AG10803 (cell line): ENCODE results near the gene BCL6.
A peak's percentile ranks its signal among the peaks of the same experiment; 100 is the strongest.

Experiments used
- DNase-seq: peaks from one replicate; pipeline ENCODE4 v3.0.0; 2010; ENCODE audit warnings: low read depth
- H3K4me3 ChIP-seq: 2 replicates; pipeline ENCODE4 v1.5.1; 2011; ENCODE audit warnings: mild to moderate bottlenecking, low read length, control low read depth
- CTCF ChIP-seq: conservative IDR thresholded peaks from 2 replicates; pipeline ENCODE4 v1.5.1; 2011; ENCODE audit warnings: mild to moderate bottlenecking, low read length, control low read depth, inconsistent platforms

The BCL6 gene

GRCh38 chr3:187762792-187763191 is 17.5 kb upstream of the BCL6 start:
- H3K4me3 ChIP-seq, result no peak overlapping the region
- no peak for TF ChIP-seq CTCF
- no peak for DNase-seq

- H3K4me3 ChIP-seq, result no peak overlapping the region
Observed at GRCh38 chr3:187759601-187760000, 14.3 kb upstream of the BCL6 start.

GRCh38 chr3:187758318-187758955 is 13.2 kb upstream of the BCL6 start:
- DNase-seq, result no peak
- no peak overlapping the region for H3K4me3 ChIP-seq
- TF ChIP-seq CTCF, result no peak

More at GRCh38 chr3:187759601-187760000, 14.3 kb upstream of the BCL6 start:
- DNase-seq, result no peak
- TF ChIP-seq CTCF, result no peak

GRCh38 chr3:187753516-187753915 is 8.2 kb upstream of the BCL6 start:
- no peak for DNase-seq
- no peak for TF ChIP-seq CTCF
- H3K4me3 ChIP-seq, result no peak overlapping the region

- H3K4me3 ChIP-seq, result no peak overlapping the region
- no peak for DNase-seq
- TF ChIP-seq CTCF, result no peak
Observed at GRCh38 chr3:187750513-187751123, 5.3 kb upstream of the BCL6 start.

- DNase-seq, result no peak
- no peak for TF ChIP-seq CTCF
- no peak overlapping the region for H3K4me3 ChIP-seq
Observed at GRCh38 chr3:187750006-187750512, 4.8 kb upstream of the BCL6 start.

GRCh38 chr3:187748050-187748481 is 2.8 kb upstream of the BCL6 start:
- H3K4me3 ChIP-seq, result no peak overlapping the region
- TF ChIP-seq CTCF, result peak; percentile 99
- DNase-seq, result peak; percentile 73
